K562 (cell line): Measurements from ENCODE around the gene TMEM41A. TPM values are rescaled to one million over a fixed set of nuclear protein-coding genes. Genes with fewer than 3 reads are reported as not detected.

Experiments
- ATF2 ChIP-seq: sonication (generic); formaldehyde crosslinking; IDR thresholded peaks from 2 replicates; pipeline ENCODE4 v1.8.1; 2022; ENCODE audit warnings: missing genetic modification reagents
- E4F1 ChIP-seq: fragments of 250-450 bp; sonication (Bioruptor Pico); IDR thresholded peaks from 2 replicates; pipeline ENCODE4 v1.5.0; 2021; ENCODE audit warnings: mild to moderate bottlenecking, borderline replicate concordance
- EP300 ChIP-seq: IDR thresholded peaks from 2 replicates; pipeline ENCODE4 v1.6.1; 2012; ENCODE audit warnings: low read length, improper control_type of control experiment
- EWSR1 ChIP-seq: fragments of 450-650 bp; IDR thresholded peaks from 2 replicates; pipeline ENCODE4 v1.6.1; 2018; ENCODE audit warnings: borderline replicate concordance, mild to moderate bottlenecking, low read depth, moderate library complexity; ENCODE audit not compliant: partially characterized antibody
- HMG20A ChIP-seq: fragments of 450-650 bp; formaldehyde crosslinking; conservative IDR thresholded peaks from 2 replicates; pipeline ENCODE4 v1.4.0; 2020; ENCODE audit warnings: mild to moderate bottlenecking, mixed read lengths
- KDM4B ChIP-seq, 2 experiments: fragments of 450-650 bp in 1 of 2; sonication (generic) in 1 of 2; IDR thresholded peaks; 2 replicates each; pipeline ENCODE4 v1.6.1; 2016 to 2017; ENCODE audit warnings: borderline replicate concordance in 2 of 2, antibody characterized with exemption in 1 of 2, low read depth in 1 of 2, mild to moderate bottlenecking in 1 of 2
- MCM3 ChIP-seq: fragments of 450-650 bp; IDR thresholded peaks from 2 replicates; pipeline ENCODE4 v1.6.1; 2016
- MITF ChIP-seq: IDR thresholded peaks from 2 replicates; pipeline ENCODE4 v1.6.1; 2014; ENCODE audit warnings: antibody characterized with exemption
- PHF20 ChIP-seq: fragments of 450-650 bp; IDR thresholded peaks from 2 replicates; pipeline ENCODE4 v1.6.1; 2018; ENCODE audit not compliant: partially characterized antibody
- THAP12 ChIP-seq: fragments of 250-450 bp; sonication (Bioruptor Pico); IDR thresholded peaks from 2 replicates; pipeline ENCODE4 v1.9.0; 2021; ENCODE audit warnings: mild to moderate bottlenecking, inconsistent platforms
- TSHZ1 ChIP-seq: fragments of 250-450 bp; sonication (Bioruptor Pico); IDR thresholded peaks from 2 replicates; pipeline ENCODE4 v1.4.0; 2020; ENCODE audit warnings: mild to moderate bottlenecking, moderate library complexity
- ZC3H8 ChIP-seq: fragments of 450-650 bp; IDR thresholded peaks from 2 replicates; pipeline ENCODE4 v1.6.1; 2017
- ZNF766 ChIP-seq: fragments of 200-800 bp; sonication (Bioruptor generic); conservative IDR thresholded peaks from 2 replicates; pipeline ENCODE4 v1.6.1; 2016; ENCODE audit warnings: missing genetic modification characterization, missing compliant biosample characterization
- polyA plus RNA-seq, 8 experiments: library from polyadenylated mRNA; depleted of rRNA in 4 of 8; stranded (reverse) in 5 of 8; unstranded in 3 of 8; fragments of >200 nt; fragmentation: Nextera tagmentation in 2 of 8; fragmentation: Illumina TruSeq in 1 of 8; extraction: Ambion mirVana in 2 of 8; extraction: Trizol in 1 of 8; gene quantifications; 2 replicates each; pipeline versions ENCODE4 v1.2.1 to v1.2.3, GENCODE V29; 2011 to 2014; ENCODE audit warnings: inconsistent platforms in 1 of 8, missing spikeins in 1 of 8
- total RNA-seq, 7 experiments: library from RNA; depleted of rRNA in 6 of 7; stranded (reverse); fragments of >200 nt in 6 of 7; fragmentation: Illumina TruSeq in 2 of 7; extraction: Trizol in 2 of 7; gene quantifications; 2 replicates each; pipeline versions ENCODE4 v1.2.1 to v1.2.3, GENCODE V29; 2011 to 2021; ENCODE audit warnings: low replicate concordance in 1 of 7

Gene TMEM41A
- total and polyA plus RNA-seq, 9 of the 15 experiments (the other 6 are each of a cell fraction or from before 2014, with no cell fraction given), result 22.5 to 65.9 (median 31.5) TPM

GRCh38 chr3:185498503-185499396 is at the start of gene TMEM41A (continued):
- no peak for TF ChIP-seq HMG20A (CRISPR knock-in tag)
- TF ChIP-seq TSHZ1 (CRISPR knock-in tag), result no peak
- TF ChIP-seq ZNF766 (CRISPR knock-in tag), result no peak; the same call in 1 of the 2 replicates
- TF ChIP-seq KDM4B (IDR thresholded peaks at IDR 0.05; ENCODE audit: borderline replicate concordance in 2 of 2, low read depth in 1 of 2), result peak in 1 of 2 experiments; percentile 67; a peak in 1 of 4 replicates
- TF ChIP-seq ATF2 (CRISPR knock-in tag), result no peak
- TF ChIP-seq MCM3, result no peak
- peak; percentile 94 for TF ChIP-seq PHF20
- no peak for TF ChIP-seq E4F1 (CRISPR knock-in tag)
- TF ChIP-seq MITF, result no peak
- no peak for TF ChIP-seq ZC3H8
- TF ChIP-seq EWSR1, result no peak
- TF ChIP-seq THAP12, result peak; percentile 56; the same call in 1 of the 2 replicates
- TF ChIP-seq EP300, result peak; percentile 64
